Measurements from ENCODE around the gene MVB12B.

GRCh38 chr9:126304971-126305320 lies 21.7 kb upstream of the MVB12B start:
- no peak for TF ChIP-seq POLR2AphosphoS5 (IDR thresholded peaks at IDR 0.05; ENCODE audit: low read depth, low read length)
- TF ChIP-seq, protein P1, sequence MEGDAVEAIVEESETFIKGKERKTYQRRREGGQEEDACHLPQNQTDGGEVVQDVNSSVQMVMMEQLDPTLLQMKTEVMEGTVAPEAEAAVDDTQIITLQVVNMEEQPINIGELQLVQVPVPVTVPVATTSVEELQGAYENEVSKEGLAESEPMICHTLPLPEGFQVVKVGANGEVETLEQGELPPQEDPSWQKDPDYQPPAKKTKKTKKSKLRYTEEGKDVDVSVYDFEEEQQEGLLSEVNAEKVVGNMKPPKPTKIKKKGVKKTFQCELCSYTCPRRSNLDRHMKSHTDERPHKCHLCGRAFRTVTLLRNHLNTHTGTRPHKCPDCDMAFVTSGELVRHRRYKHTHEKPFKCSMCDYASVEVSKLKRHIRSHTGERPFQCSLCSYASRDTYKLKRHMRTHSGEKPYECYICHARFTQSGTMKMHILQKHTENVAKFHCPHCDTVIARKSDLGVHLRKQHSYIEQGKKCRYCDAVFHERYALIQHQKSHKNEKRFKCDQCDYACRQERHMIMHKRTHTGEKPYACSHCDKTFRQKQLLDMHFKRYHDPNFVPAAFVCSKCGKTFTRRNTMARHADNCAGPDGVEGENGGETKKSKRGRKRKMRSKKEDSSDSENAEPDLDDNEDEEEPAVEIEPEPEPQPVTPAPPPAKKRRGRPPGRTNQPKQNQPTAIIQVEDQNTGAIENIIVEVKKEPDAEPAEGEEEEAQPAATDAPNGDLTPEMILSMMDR (IDR thresholded peaks at IDR 0.05): no peak
- TF ChIP-seq, protein P2, sequence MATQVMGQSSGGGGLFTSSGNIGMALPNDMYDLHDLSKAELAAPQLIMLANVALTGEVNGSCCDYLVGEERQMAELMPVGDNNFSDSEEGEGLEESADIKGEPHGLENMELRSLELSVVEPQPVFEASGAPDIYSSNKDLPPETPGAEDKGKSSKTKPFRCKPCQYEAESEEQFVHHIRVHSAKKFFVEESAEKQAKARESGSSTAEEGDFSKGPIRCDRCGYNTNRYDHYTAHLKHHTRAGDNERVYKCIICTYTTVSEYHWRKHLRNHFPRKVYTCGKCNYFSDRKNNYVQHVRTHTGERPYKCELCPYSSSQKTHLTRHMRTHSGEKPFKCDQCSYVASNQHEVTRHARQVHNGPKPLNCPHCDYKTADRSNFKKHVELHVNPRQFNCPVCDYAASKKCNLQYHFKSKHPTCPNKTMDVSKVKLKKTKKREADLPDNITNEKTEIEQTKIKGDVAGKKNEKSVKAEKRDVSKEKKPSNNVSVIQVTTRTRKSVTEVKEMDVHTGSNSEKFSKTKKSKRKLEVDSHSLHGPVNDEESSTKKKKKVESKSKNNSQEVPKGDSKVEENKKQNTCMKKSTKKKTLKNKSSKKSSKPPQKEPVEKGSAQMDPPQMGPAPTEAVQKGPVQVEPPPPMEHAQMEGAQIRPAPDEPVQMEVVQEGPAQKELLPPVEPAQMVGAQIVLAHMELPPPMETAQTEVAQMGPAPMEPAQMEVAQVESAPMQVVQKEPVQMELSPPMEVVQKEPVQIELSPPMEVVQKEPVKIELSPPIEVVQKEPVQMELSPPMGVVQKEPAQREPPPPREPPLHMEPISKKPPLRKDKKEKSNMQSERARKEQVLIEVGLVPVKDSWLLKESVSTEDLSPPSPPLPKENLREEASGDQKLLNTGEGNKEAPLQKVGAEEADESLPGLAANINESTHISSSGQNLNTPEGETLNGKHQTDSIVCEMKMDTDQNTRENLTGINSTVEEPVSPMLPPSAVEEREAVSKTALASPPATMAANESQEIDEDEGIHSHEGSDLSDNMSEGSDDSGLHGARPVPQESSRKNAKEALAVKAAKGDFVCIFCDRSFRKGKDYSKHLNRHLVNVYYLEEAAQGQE (IDR thresholded peaks at IDR 0.05; ENCODE audit: insufficient read depth in 1 of 2, low read depth in 2 of 2, low read length in 1 of 2): no peak
- no peak for TF ChIP-seq TCF7L2 (IDR thresholded peaks at IDR 0.05; ENCODE audit: low read depth, low read length)
- no peak for TF ChIP-seq SIN3A (IDR thresholded peaks at IDR 0.05; ENCODE audit: borderline replicate concordance, insufficient read depth, low read depth, low read length)
